Coronary artery (tissue), 2 donors: ENCODE results near the gene MRFAP1L1.

Source experiments
- DNase-seq: peaks from one replicate; pipeline ENCODE4 v3.0.0-alpha.2; 2017; ENCODE audit warnings: low spot score
- H3K27ac ChIP-seq, 2 donors: fragments of 200-600 bp; sonication (generic); one replicate each; pipeline ENCODE4 v1.5.1; 2016 to 2019
- H3K4me3 ChIP-seq: fragments of 200-600 bp; sonication (generic); 2 replicates; pipeline ENCODE4 v1.5.1; 2016; ENCODE audit warnings: mild to moderate bottlenecking, moderate library complexity
- CTCF ChIP-seq: fragments of 200-600 bp; sonication (generic); IDR thresholded peaks from one replicate; pipeline ENCODE4 v1.5.1; 2019; ENCODE audit warnings: antibody characterized with exemption

MRFAP1L1 gene

DNA sequence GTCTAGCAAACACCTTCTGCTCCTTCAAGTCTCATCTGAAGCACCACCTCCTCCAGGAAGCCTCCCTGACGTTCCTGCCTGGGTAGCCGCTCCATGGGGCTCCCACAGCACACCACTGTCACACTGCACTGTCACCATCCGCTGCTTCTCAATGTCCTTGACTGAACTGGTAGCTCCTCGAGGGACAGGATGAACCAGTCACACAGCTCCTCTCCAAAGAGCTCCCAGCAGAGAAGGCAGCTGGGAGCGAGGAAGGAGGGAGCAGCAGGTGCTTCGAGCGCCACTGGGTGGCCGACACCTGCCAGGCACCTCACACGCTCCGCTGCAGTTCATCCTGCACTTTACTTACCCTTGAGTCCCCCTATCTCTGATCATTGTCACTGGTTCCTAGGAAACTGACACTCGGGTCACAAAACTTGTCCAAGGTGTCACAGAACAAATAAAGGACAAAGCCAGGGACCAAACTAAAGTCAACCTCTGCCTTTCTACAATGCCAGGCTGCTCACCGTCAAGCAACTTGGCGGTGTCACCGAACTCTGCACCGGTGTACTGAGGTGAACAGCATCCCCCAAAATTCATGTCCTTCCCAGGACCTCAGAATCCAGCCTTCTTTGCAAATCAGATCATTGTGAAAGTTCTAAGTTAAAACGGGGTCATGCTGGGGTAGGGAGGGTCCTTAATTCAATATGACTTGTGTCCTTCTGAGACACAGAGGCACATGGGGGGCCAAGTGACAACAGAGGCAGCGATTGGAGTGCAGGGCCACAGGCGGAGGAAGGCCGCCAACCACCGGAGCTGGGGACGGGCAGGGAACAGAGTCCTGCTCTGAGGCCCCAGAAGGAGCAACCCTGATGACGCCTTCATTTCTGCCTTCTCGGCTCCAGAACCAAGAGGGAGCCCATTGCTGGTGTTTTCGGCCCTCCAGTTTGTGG, 21.5 kb downstream of the MRFAP1L1 start:
- TF ChIP-seq CTCF = no peak
- H3K27ac ChIP-seq = peak overlapping the region in 1 of 2 donors; percentile 22
- peak overlapping the region; percentile 25 for H3K4me3 ChIP-seq
- no peak for DNase-seq

- Histone ChIP-seq H3K27ac (no peak overlapping the region), H3K4me3 (no peak overlapping the region)
- no peak for TF ChIP-seq CTCF
- DNase-seq = no peak
Observed at GRCh38 chr4:6686104-6686787, 23.4 kb downstream of the MRFAP1L1 start.

GRCh38 chr4:6684656-6685055, 25.0 kb downstream of the MRFAP1L1 start:
- Histone ChIP-seq H3K4me3 (no peak overlapping the region), H3K27ac (no peak overlapping the region)
- DNase-seq = no peak
- TF ChIP-seq CTCF = no peak

- no peak for DNase-seq
- no peak overlapping the region for H3K27ac ChIP-seq
- no peak overlapping the region for H3K4me3 ChIP-seq
- TF ChIP-seq CTCF = no peak
Observed at GRCh38 chr4:6682862-6683590, 26.6 kb downstream of the MRFAP1L1 start.

DNA sequence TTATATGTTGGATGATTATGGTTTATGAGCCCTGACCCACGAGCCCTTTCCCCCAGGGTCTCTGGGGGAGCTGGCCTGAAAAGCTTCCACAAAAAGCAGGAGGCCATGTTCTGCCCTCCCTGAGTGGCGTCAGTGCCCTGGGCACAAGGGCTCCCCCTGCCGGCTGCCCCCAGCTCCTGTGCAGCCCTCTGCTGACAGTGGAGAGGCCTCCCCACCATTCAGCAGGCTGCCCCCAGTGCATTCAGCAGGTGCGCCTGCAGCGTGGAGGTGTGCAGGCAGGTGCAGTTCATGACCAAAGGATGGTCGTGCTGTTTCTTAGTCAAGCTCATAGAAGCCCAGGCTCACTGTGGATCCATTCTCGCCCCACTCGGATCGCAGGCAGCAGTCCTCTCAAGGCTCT, 28.5 kb downstream of the MRFAP1L1 start:
- TF ChIP-seq CTCF = no peak

GRCh38 chr4:6680372-6681034, 29.2 kb downstream of the MRFAP1L1 start:
- no peak overlapping the region for H3K4me3 ChIP-seq
- H3K27ac ChIP-seq = no peak overlapping the region
- TF ChIP-seq CTCF = no peak
- no peak for DNase-seq

More for the DNA sequence above, 28.5 kb downstream of the MRFAP1L1 start:
- DNase-seq = no peak
- Histone ChIP-seq H3K27ac (no peak overlapping the region), H3K4me3 (no peak overlapping the region)
